Activated CD8-positive, alpha-beta T cell treated with anti-CD3 and anti-CD28 coated beads, Interleukin-2, amount 10 ng/mL, durations not matched to agents 7 days and 5 days (primary cell): ENCODE measurements around the gene KLC4. TPM values are rescaled to one million over a fixed set of nuclear protein-coding genes. Genes with fewer than 3 reads are reported as not detected.

Experiments used
- ATAC-seq: fragments of 150-1000 bp; cut with Tn5 transposase; one replicate; pipeline ENCODE4 v1.10.0; 2021; ENCODE audit warnings: moderate library complexity
- CTCF ChIA-PET: fragments of 350-600 bp; sonication (Branson Sonifier 250); formaldehyde crosslinking; loops from one replicate; lab custom pipeline; 2021; ENCODE audit warnings: antibody characterized with exemption; lab: Charles Lee
- POLR2A ChIA-PET: fragments of 350-600 bp; sonication (Branson Sonifier 250); formaldehyde crosslinking; loops from one replicate; lab custom pipeline; 2021; ENCODE audit warnings: antibody characterized with exemption; lab: Charles Lee
- DNase-seq: peaks from one replicate; pipeline ENCODE4 v3.0.0-alpha.2; 2020
- H3K27ac Mint-ChIP-seq: one replicate; pipeline ENCODE4 v1.8.0; 2021; ENCODE audit warnings: mild to moderate bottlenecking, mixed read lengths
- H3K27me3 Mint-ChIP-seq: one replicate; pipeline ENCODE4 v1.8.0; 2021; ENCODE audit warnings: low read depth, mixed read lengths
- H3K36me3 Mint-ChIP-seq: one replicate; pipeline ENCODE4 v1.8.0; 2021; ENCODE audit warnings: low read depth, mixed read lengths
- H3K4me1 Mint-ChIP-seq: one replicate; pipeline ENCODE4 v1.8.0; 2021; ENCODE audit warnings: low read depth, mixed read lengths
- H3K4me3 Mint-ChIP-seq: one replicate; pipeline ENCODE4 v1.8.0; 2021; ENCODE audit warnings: mild to moderate bottlenecking, mixed read lengths
- H3K9me3 Mint-ChIP-seq: one replicate; pipeline ENCODE4 v1.8.0; 2022; ENCODE audit warnings: mixed read lengths; ENCODE audit not compliant: insufficient read depth
- total RNA-seq, 2 experiments: library from RNA; stranded (reverse); gene quantifications; one replicate each; pipeline ENCODE4 v1.2.3, GENCODE V29; 2021

Gene KLC4
- total RNA-seq, 2 experiments from 2014 or later, result 11.1 to 12.4 TPM

GRCh38 chr6:43052842-43053544 is 6.4 kb upstream of the KLC4 start:
- Mint-ChIP-seq H3K4me1 (peaks cover 40% of the 10 kb centered on the region), H3K27ac (peak overlapping the region; percentile 99), H3K27me3 (no peaks in the 10 kb centered on the region), H3K9me3 (no peaks in the 10 kb centered on the region), H3K36me3 (peaks cover 41% of the 10 kb centered on the region), H3K4me3 (peak overlapping the region; percentile 90)
- DNase-seq, result peak; percentile 37
- POLR2A ChIA-PET, result interaction anchor here (1.0 to 1.7 kb wide), 6 partner anchors 13 to 173 kb away, joined by 3 to 12 read pairs (median 4); partner anchors contain the start of genes CNPY3, PEX6, RPL7L1 and RRP36
- CTCF ChIA-PET, result interaction anchor here (0.9 to 1.8 kb wide), 4 partner anchors 32 to 123 kb away, joined by 3 to 5 read pairs (median 4); partner anchors contain the start of genes CNPY3, PPP2R5D and RRP36
- peak; percentile 40 for ATAC-seq

- POLR2A ChIA-PET, result interaction anchor here (0.6 to 1.7 kb wide), 11 partner anchors 10 to 307 kb away, joined by 3 to 12 read pairs (median 4); partner anchors contain the start of genes CNPY3, PEX6, RPL7L1 and RRP36
- ATAC-seq (peak; percentile 99), DNase-seq (peak; percentile 94)
- H3K27ac Mint-ChIP-seq, result peak within 1 kb of the TSS; percentile 99
- H3K4me1 Mint-ChIP-seq, result peaks cover 46% of the 10 kb centered on the region
- CTCF ChIA-PET, result interaction anchor here (0.7 to 1.8 kb wide), 5 partner anchors 32 to 124 kb away, joined by 3 to 7 read pairs (median 4); partner anchors contain the start of genes CNPY3, KLHDC3, PPP2R5D and RRP36
- peaks cover 46% of the 10 kb centered on the region for H3K36me3 Mint-ChIP-seq
- H3K4me3 Mint-ChIP-seq, result peak within 1 kb of the TSS; percentile 90
- no peaks in the 10 kb centered on the region for H3K27me3 Mint-ChIP-seq
- H3K9me3 Mint-ChIP-seq, result no peaks in the 10 kb centered on the region
Observed at GRCh38 chr6:43053545-43054205, 5.8 kb upstream of the KLC4 start, which contains the start of gene CUL7. Gene CUL7 (minus strand): TSS chr6:43053851. CDS start chr6:43052788, 1,063 bp downstream.

- H3K4me1 Mint-ChIP-seq, result peaks cover 50% of the 10 kb centered on the region
- POLR2A ChIA-PET, result interaction anchor here (0.6 to 1.7 kb wide), 16 partner anchors 10 to 967 kb away, joined by 3 to 12 read pairs (median 4); partner anchors contain the start of genes CNPY3, KLHDC3, MEA1 and PEX6
- peak overlapping the region; percentile 90 for H3K4me3 Mint-ChIP-seq
- H3K27ac Mint-ChIP-seq, result peak overlapping the region; percentile 99
- no peak for ATAC-seq
- DNase-seq, result no peak
- H3K27me3 Mint-ChIP-seq, result no peaks in the 10 kb centered on the region
- CTCF ChIA-PET, result interaction anchor here (0.7 to 1.8 kb wide), 8 partner anchors 9 to 1183 kb away, joined by 3 to 9 read pairs (median 4); partner anchors contain the start of genes CNPY3, KLHDC3, PPP2R5D and RRP36
- peaks cover 44% of the 10 kb centered on the region for H3K36me3 Mint-ChIP-seq
- H3K9me3 Mint-ChIP-seq, result no peaks in the 10 kb centered on the region
Observed at GRCh38 chr6:43054206-43054943, 5.1 kb upstream of the KLC4 start.

GRCh38 chr6:43055966-43056365 is 3.5 kb upstream of the KLC4 start:
- POLR2A ChIA-PET, result interaction anchor here (1.7 kb wide), 1 partner anchor 76 kb away, joined by 9 read pairs; no protein-coding TSS in a partner anchor
- H3K4me3 Mint-ChIP-seq, result no peak overlapping the region
- H3K36me3 Mint-ChIP-seq, result peaks cover 36% of the 10 kb centered on the region
- CTCF ChIA-PET, result interaction anchor here (0.9 kb wide), 1 partner anchor 42 kb away, joined by 3 read pairs; no protein-coding TSS in a partner anchor
- H3K4me1 Mint-ChIP-seq, result peaks cover 49% of the 10 kb centered on the region
- H3K27me3 Mint-ChIP-seq, result no peaks in the 10 kb centered on the region
- DNase-seq, result no peak
- no peak overlapping the region for H3K27ac Mint-ChIP-seq
- ATAC-seq, result no peak
- no peaks in the 10 kb centered on the region for H3K9me3 Mint-ChIP-seq

- Mint-ChIP-seq H3K27me3 (no peaks in the 10 kb centered on the region), H3K4me1 (peaks cover 32% of the 10 kb centered on the region), H3K27ac (peak overlapping the region; percentile 98), H3K36me3 (peaks cover 27% of the 10 kb centered on the region), H3K4me3 (peak overlapping the region; percentile 95), H3K9me3 (no peaks in the 10 kb centered on the region)
- DNase-seq (no peak), ATAC-seq (no peak)
- ChIA-PET CTCF (interaction anchor here (1.4 to 1.5 kb wide), 2 partner anchors 45 to 84 kb away, joined by 4 to 8 read pairs; partner anchors contain the start of genes KLHDC3 and MEA1), POLR2A (interaction anchor here (0.8 to 1.3 kb wide), 3 partner anchors 74 to 85 kb away, joined by 3 to 6 read pairs (median 5); partner anchors contain the start of gene PPP2R5D)
Observed at GRCh38 chr6:43058531-43058930, 900 bp upstream of the KLC4 start.

GRCh38 chr6:43060034-43060754 is 763 bp downstream of the KLC4 start:
- Mint-ChIP-seq H3K4me1 (peaks cover 24% of the 10 kb centered on the region), H3K27me3 (no peaks in the 10 kb centered on the region), H3K36me3 (peaks cover 21% of the 10 kb centered on the region), H3K9me3 (no peaks in the 10 kb centered on the region), H3K27ac (peak overlapping the region; percentile 98), H3K4me3 (peak overlapping the region; percentile 95)
- no peak for ATAC-seq
- DNase-seq, result no peak
- CTCF ChIA-PET, result interaction anchor here (0.6 to 1.5 kb wide), 6 partner anchors 9 to 132 kb away, joined by 3 to 8 read pairs (median 3); no protein-coding TSS in a partner anchor
- POLR2A ChIA-PET, result interaction anchor here (1.4 kb wide), 1 partner anchor 164 kb away, joined by 3 read pairs; no protein-coding TSS in a partner anchor

GRCh38 chr6:43060755-43061633 is 1.6 kb downstream of the KLC4 start:
- H3K27ac Mint-ChIP-seq, result peak overlapping the region; percentile 98
- DNase-seq (no peak), ATAC-seq (no peak)
- peak overlapping the region; percentile 95 for H3K4me3 Mint-ChIP-seq
- no peaks in the 10 kb centered on the region for H3K27me3 Mint-ChIP-seq
- peaks cover 14% of the 10 kb centered on the region for H3K36me3 Mint-ChIP-seq
- H3K9me3 Mint-ChIP-seq, result no peaks in the 10 kb centered on the region
- peaks cover 24% of the 10 kb centered on the region for H3K4me1 Mint-ChIP-seq
- ChIA-PET CTCF (interaction anchor here (0.6 to 1.5 kb wide), 4 partner anchors 8 to 126 kb away, joined by 3 to 8 read pairs (median 3); no protein-coding TSS in a partner anchor), POLR2A (no interaction called here)

GRCh38 chr6:43061861-43062260 is 2.4 kb downstream of the KLC4 start:
- peaks cover 24% of the 10 kb centered on the region for H3K4me1 Mint-ChIP-seq
- ChIA-PET POLR2A (no interaction called here), CTCF (interaction anchor here (1.5 kb wide), 1 partner anchor 82 kb away, joined by 8 read pairs; no protein-coding TSS in a partner anchor)
- H3K4me3 Mint-ChIP-seq, result no peak overlapping the region
- H3K9me3 Mint-ChIP-seq, result no peaks in the 10 kb centered on the region
- no peak for DNase-seq
- no peak overlapping the region for H3K27ac Mint-ChIP-seq
- ATAC-seq, result no peak
- H3K27me3 Mint-ChIP-seq, result no peaks in the 10 kb centered on the region
- H3K36me3 Mint-ChIP-seq, result peaks cover 10% of the 10 kb centered on the region

- Mint-ChIP-seq H3K36me3 (peaks cover 7% of the 10 kb centered on the region), H3K4me1 (peaks cover 20% of the 10 kb centered on the region), H3K4me3 (no peak overlapping the region), H3K27ac (no peak overlapping the region), H3K27me3 (no peaks in the 10 kb centered on the region), H3K9me3 (no peaks in the 10 kb centered on the region)
- ATAC-seq (no peak), DNase-seq (no peak)
- POLR2A ChIA-PET, result no interaction called here
- CTCF ChIA-PET, result interaction anchor here (1.1 to 2.4 kb wide), 2 partner anchors 9 to 81 kb away, joined by 3 to 13 read pairs; no protein-coding TSS in a partner anchor
Observed at GRCh38 chr6:43062818-43063217, 3.4 kb downstream of the KLC4 start.
